GM12878 (cell line): ENCODE results near the gene SULT6B1. TPM values are rescaled to one million over a fixed set of nuclear protein-coding genes. Genes with fewer than 3 reads are reported as not detected.

Experiments used
- ATAC-seq: fragments of 200-7000 bp; cut with Tn5 transposase; 3 replicates; pipeline ENCODE4 v1.9.1; 2020; ENCODE audit warnings: mild to moderate bottlenecking, moderate library complexity
- BruUV-seq: library from RNA; stranded (reverse); fragments of 400-500 nt; replicated peaks from 2 replicates; lab custom pipeline; 2021; lab: Mats Ljungman, UMichigan
- CTCF ChIA-PET: fragments of 300-600 bp; sonication (Branson Sonifier 250); formaldehyde crosslinking; extraction: SDS; loops from one replicate; lab custom pipeline; 2021; ENCODE audit warnings: inconsistent platforms; lab: Yijun Ruan, JAX
- POLR2A ChIA-PET: fragments of 350-600 bp; formaldehyde crosslinking; extraction: SDS; loops from one replicate; lab custom pipeline; 2021; ENCODE audit warnings: inconsistent platforms; lab: Charles Lee
- RAD21 ChIA-PET: fragments of 300-600 bp; sonication (Branson Sonifier 250); formaldehyde crosslinking; loops from one replicate; lab custom pipeline; 2023; ENCODE audit warnings: antibody characterized with exemption; ENCODE audit not compliant: unreplicated experiment; lab: Charles Lee
- SMC1A ChIA-PET: fragments of 300-600 bp; sonication (Branson Sonifier 250); formaldehyde crosslinking; loops from one replicate; lab custom pipeline; 2023; ENCODE audit not compliant: unreplicated experiment, uncharacterized antibody; lab: Charles Lee
- DNase-seq: peaks from one replicate; pipeline ENCODE4 v3.0.0-alpha.2; 2011; ENCODE audit warnings: low read depth, low spot score
- FAIRE-seq: peaks from 3 replicates; lab custom pipeline; 2011; peaks lifted over from hg19 to GRCh38; lab: Jason Lieb, UNC
- H2AFZ ChIP-seq: 2 replicates; pipeline ENCODE4 v1.6.0; 2011; ENCODE audit warnings: low read depth, low read length, control low read depth; ENCODE audit not compliant: control insufficient read depth
- H3K27ac ChIP-seq: 2 replicates; pipeline ENCODE4 v1.5.1; 2011; ENCODE audit warnings: control low read depth; ENCODE audit not compliant: control insufficient read depth, insufficient read depth
- H3K27me3 ChIP-seq, 2 experiments: replicated peaks in 1 of 2; 2 replicates each; pipeline versions ENCODE4 v1.6.0 to v1.6.1; 2011; ENCODE audit warnings: low read length in 1 of 2; ENCODE audit not compliant: control insufficient read depth in 2 of 2, insufficient read depth in 2 of 2
- H3K36me3 ChIP-seq, 2 experiments: 2 replicates each; pipeline ENCODE4 v1.5.1; 2011; ENCODE audit warnings: low read length in 1 of 2; ENCODE audit not compliant: control insufficient read depth in 2 of 2, insufficient read depth in 2 of 2
- H3K4me1 ChIP-seq: 2 replicates; pipeline ENCODE4 v1.6.1; 2011; ENCODE audit warnings: mild to moderate bottlenecking, low read length, moderate library complexity, mixed read lengths; ENCODE audit not compliant: control insufficient read depth, insufficient read depth
- H3K4me2 ChIP-seq: 2 replicates; pipeline ENCODE4 v1.6.0; 2011; ENCODE audit warnings: control low read depth; ENCODE audit not compliant: control insufficient read depth, insufficient read depth
- H3K4me3 ChIP-seq: fragments of 200-600 bp; sonication (generic); 2 replicates; pipeline ENCODE4 v1.5.1; 2016
- H3K79me2 ChIP-seq: 2 replicates; pipeline ENCODE4 v1.6.0; 2011; ENCODE audit warnings: low read length; ENCODE audit not compliant: control insufficient read depth, insufficient read depth
- H3K9ac ChIP-seq: 2 replicates; pipeline ENCODE4 v1.8.0; 2011; ENCODE audit warnings: low read length, control low read depth, mixed read lengths; ENCODE audit not compliant: control insufficient read depth, insufficient read depth
- H3K9me3 ChIP-seq: replicated peaks from 3 replicates; pipeline ENCODE4 v1.5.1; 2011; ENCODE audit warnings: mild to moderate bottlenecking, low read length; ENCODE audit not compliant: control insufficient read depth, insufficient read depth
- H4K20me1 ChIP-seq: 2 replicates; pipeline ENCODE4 v1.6.0; 2011; ENCODE audit not compliant: control insufficient read depth, insufficient read depth
- ATF7 ChIP-seq: fragments of 450-650 bp; IDR thresholded peaks from 2 replicates; pipeline ENCODE4 v1.6.1; 2016; ENCODE audit warnings: low read depth, mild to moderate bottlenecking
- E4F1 ChIP-seq: fragments of 450-650 bp; IDR thresholded peaks from 2 replicates; pipeline ENCODE4 v1.6.1; 2018; ENCODE audit warnings: borderline replicate concordance, mild to moderate bottlenecking; ENCODE audit not compliant: partially characterized antibody
- HSF1 ChIP-seq: fragments of 150-350 bp; IDR thresholded peaks from 2 replicates; pipeline ENCODE4 v1.6.1; 2014; ENCODE audit warnings: mild to moderate bottlenecking, low read depth, low read length
- MLLT1 ChIP-seq: fragments of 450-650 bp; IDR thresholded peaks from 2 replicates; pipeline ENCODE4 v1.6.1; 2016; ENCODE audit warnings: mild to moderate bottlenecking
- NBN ChIP-seq: fragments of 450-650 bp; IDR thresholded peaks from 2 replicates; pipeline ENCODE4 v1.6.1; 2016
- PAX5 ChIP-seq: IDR thresholded peaks from 2 replicates; pipeline ENCODE4 v1.6.1; 2011; ENCODE audit warnings: low read depth, low read length, borderline replicate concordance
- REST ChIP-seq: IDR thresholded peaks from 2 replicates; pipeline ENCODE4 v1.6.1; 2012; ENCODE audit warnings: mild to moderate bottlenecking, low read depth, low read length
- SMAD1 ChIP-seq: fragments of 450-650 bp; IDR thresholded peaks from 2 replicates; pipeline ENCODE4 v1.6.1; 2018; ENCODE audit warnings: mild to moderate bottlenecking, low read depth; ENCODE audit not compliant: partially characterized antibody
- SP1 ChIP-seq: IDR thresholded peaks from one replicate; pipeline ENCODE4 v1.6.1; 2011; ENCODE audit warnings: low read depth, low read length
- STAT1 ChIP-seq: fragments of 450-650 bp; conservative IDR thresholded peaks from 2 replicates; pipeline ENCODE4 v1.6.1; 2014; ENCODE audit warnings: antibody characterized with exemption, mild to moderate bottlenecking
- ZBTB40 ChIP-seq: fragments of 450-650 bp; IDR thresholded peaks from 2 replicates; pipeline ENCODE4 v1.6.1; 2016; ENCODE audit warnings: mild to moderate bottlenecking, moderate library complexity, borderline replicate concordance
- ZNF24 ChIP-seq: fragments of 450-650 bp; IDR thresholded peaks from 2 replicates; pipeline ENCODE4 v1.6.1; 2017; ENCODE audit warnings: antibody characterized with exemption, mild to moderate bottlenecking
- WGBS: methylation state at CpG from one replicate; pipeline ENCODE4 v1.1.6; 2016; ENCODE audit warnings: low lambda C conversion rate; ENCODE audit not compliant: insufficient replicate concordance, insufficient coverage; ENCODE audit errors: missing lambda C conversion rate; 5-methylcytosine and 5-hydroxymethylcytosine counted together
- in situ Hi-C: fragments of 300-500 bp; cut with MboI; formaldehyde crosslinking; loops from 9 replicates; pipeline ENCODE4 v1.14.3; 2018; ENCODE audit warnings: mixed read lengths
- intact Hi-C: fragments of 100-400 bp; cut with micrococcal nuclease; formaldehyde crosslinking; loops from one replicate; pipeline ENCODE4 v1.14.2; 2022; ENCODE audit not compliant: unreplicated experiment
- polyA plus RNA-seq, 11 experiments: library from polyadenylated mRNA; depleted of rRNA in 4 of 11; unstranded in 6 of 11; stranded (reverse) in 5 of 11; fragments of >200 nt; fragmentation: Nextera tagmentation in 4 of 11; fragmentation: Illumina TruSeq in 1 of 11; extraction: Ambion mirVana in 4 of 11; extraction: Trizol in 1 of 11; gene quantifications; 1 replicate in 1 of 11; 2 replicates in 10 of 11; pipeline versions ENCODE4 v1.2.1 to v1.2.3, GENCODE V29; 2011 to 2016; ENCODE audit warnings: inconsistent platforms in 2 of 11, missing spikeins in 2 of 11, low read depth in 1 of 11
- total RNA-seq, 4 experiments: library from RNA; depleted of rRNA in 3 of 4; stranded (reverse); fragments of >200 nt in 3 of 4; fragmentation: Illumina TruSeq in 1 of 4; extraction: Trizol in 1 of 4; gene quantifications; 2 replicates each; pipeline versions ENCODE4 v1.2.1 to v1.2.3, GENCODE V29; 2013 to 2021

SULT6B1 gene
- total and polyA plus RNA-seq, 10 of the 15 experiments (the other 5 are each of a cell fraction or from before 2014, with no cell fraction given) = not detected

- no peak overlapping the region for H3K27ac ChIP-seq
- no peaks in the 10 kb centered on the region for H4K20me1 ChIP-seq
- no peaks in the 10 kb centered on the region for H3K27me3 ChIP-seq
- no peak for FAIRE-seq
- WGBS = 24% methylated on average over 1 of the region's 1 CpG
- H3K4me2 ChIP-seq = no peak overlapping the region
- ChIA-PET RAD21 (no interaction called here), CTCF (no interaction called here), SMC1A (no interaction called here), POLR2A (no interaction called here)
- no peak for DNase-seq
- intact Hi-C loops = no loop called here
- no peaks in the 10 kb centered on the region for H3K79me2 ChIP-seq
- no peaks in the 10 kb centered on the region for H3K36me3 ChIP-seq
- H2AFZ ChIP-seq = no peak overlapping the region
- in situ Hi-C loops = no loop called here
- H3K4me1 ChIP-seq = no peaks in the 10 kb centered on the region
- no peak overlapping the region for H3K9ac ChIP-seq
- no TSS peak for BruUV-seq
- ATAC-seq = no peak
- H3K9me3 ChIP-seq = no peaks in the 10 kb centered on the region
- H3K4me3 ChIP-seq = no peak overlapping the region
- TF ChIP-seq STAT1 = no peak
- no peak for TF ChIP-seq ZBTB40
- no peak for TF ChIP-seq PAX5
- no peak for TF ChIP-seq SMAD1
- TF ChIP-seq REST = no peak
- no peak for TF ChIP-seq ZNF24
- TF ChIP-seq MLLT1 = no peak
- TF ChIP-seq ATF7 = no peak
- TF ChIP-seq E4F1 = no peak
- no peak for TF ChIP-seq HSF1
- no peak for TF ChIP-seq NBN
- no peak for TF ChIP-seq SP1
These were observed 14.7 kb downstream of the SULT6B1 start for GRCh38 chr2:37173741-37174140.
